MV-4-11 (cell line): ENCODE measurements around the gene MGAM2.
A peak's percentile ranks its signal among the peaks of the same experiment; 100 is the strongest.

Experiments
- DNase-seq: peaks from one replicate; lab custom pipeline; 2025; lab: John Stamatoyannopoulos, UW

The MGAM2 gene

DNA sequence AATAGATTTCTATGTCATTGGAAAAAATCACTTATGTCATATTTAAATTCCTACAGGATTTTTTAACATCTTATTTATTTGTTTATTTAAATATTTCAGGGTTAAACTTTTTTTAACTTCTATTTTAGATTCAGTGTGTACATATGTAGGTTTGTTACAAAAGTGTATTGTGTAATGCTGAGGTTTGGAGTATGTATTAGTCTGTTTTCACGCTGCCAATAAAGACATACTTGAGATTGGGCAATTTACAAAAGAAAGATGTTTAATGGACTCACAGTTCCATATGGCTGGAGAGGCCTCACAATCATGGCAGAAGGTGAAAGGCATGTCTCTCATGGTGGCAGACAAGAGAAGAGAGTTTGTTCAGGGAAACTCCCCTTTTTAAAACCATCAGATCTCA, 65.4 kb downstream of the MGAM2 start:
- peak; percentile 48 for DNase-seq

GRCh38 chr7:142177869-142178268, 66.4 kb downstream of the MGAM2 start:
- peak; percentile 9 for DNase-seq

GRCh38 chr7:142180426-142180825, 68.9 kb downstream of the MGAM2 start:
- no peak for DNase-seq

DNA sequence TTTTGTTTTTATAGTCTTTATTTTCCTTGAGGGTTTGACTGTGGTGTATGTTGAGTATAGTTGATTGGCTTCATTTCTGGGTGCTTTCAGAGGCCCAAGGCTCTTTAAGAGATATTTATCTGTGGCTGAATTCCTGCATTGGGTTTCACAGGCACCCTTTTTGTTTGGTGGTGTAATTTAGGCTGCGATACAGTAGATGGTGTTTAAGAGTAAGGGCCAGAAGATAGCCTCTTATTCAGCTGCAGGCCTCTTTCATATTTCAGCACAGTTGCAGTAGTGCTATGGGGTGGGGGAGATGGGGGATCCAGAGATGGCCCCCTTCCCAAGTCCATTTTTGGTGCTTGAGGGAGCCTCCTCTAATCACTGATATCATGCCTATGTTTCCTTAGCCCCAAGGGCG, 69.7 kb downstream of the MGAM2 start:
- no peak for DNase-seq

DNA sequence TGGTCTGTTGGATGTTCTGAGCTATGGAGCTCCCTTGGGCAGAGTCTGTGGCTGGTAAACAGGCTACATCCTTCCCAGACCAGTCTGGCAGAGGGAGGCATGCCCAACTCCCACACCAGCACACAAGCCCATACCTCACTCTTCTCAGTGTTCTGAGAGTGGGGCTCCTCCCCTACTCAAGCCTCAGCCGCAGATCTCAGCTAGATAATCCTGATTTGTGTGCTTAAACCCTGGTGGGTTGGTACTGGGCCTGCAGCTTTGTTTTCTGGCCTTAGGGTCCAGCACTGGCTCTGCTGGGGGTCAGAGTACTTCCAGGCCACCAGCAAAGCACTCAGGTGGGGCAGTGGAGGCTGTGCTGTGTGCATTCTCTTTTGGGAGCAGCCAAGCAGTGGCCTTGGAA, 70.4 kb downstream of the MGAM2 start:
- no peak for DNase-seq

GRCh38 chr7:142185069-142185468, 73.6 kb downstream of the MGAM2 start:
- DNase-seq = no peak

GRCh38 chr7:142185801-142186200, 74.3 kb downstream of the MGAM2 start:
- DNase-seq = peak; percentile 9

DNA sequence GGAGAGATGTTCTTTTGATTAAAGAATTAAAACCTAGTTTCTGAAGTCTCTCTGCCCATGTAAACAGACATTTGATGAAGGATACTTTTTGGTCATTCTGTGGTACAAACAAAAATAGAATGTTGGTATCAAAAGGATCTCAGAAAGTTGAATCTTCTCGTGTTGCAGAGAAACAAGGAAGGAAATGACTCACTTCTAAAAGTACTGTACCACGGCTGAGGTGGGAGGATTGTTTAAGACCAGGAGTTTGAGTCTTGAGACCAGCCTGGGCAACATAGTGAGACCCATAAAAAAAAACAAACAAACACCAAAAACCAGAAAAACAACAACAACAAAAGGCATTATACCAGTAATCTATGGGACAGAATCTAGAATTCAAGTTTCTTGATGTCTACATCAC, 76.6 kb downstream of the MGAM2 start:
- peak; percentile 44 for DNase-seq

DNA sequence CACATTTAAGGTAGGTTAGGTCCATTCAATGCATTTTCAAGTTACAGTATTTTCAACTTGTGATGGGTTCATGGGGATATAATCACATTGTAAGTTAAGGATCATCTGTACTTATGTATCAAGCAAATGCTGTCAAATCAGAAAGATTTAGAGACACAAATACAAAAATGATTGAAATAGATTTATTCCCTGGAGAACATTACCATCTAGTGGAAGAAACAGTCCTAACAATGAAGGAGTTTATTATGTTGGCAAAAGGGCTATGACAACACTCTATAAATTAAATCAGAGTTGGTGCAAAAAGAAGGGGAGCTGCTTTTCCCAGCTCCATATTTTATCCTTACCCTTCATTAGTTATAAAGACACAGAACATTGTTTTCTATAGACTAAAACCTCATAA, 77.3 kb downstream of the MGAM2 start:
- no peak for DNase-seq

DNA sequence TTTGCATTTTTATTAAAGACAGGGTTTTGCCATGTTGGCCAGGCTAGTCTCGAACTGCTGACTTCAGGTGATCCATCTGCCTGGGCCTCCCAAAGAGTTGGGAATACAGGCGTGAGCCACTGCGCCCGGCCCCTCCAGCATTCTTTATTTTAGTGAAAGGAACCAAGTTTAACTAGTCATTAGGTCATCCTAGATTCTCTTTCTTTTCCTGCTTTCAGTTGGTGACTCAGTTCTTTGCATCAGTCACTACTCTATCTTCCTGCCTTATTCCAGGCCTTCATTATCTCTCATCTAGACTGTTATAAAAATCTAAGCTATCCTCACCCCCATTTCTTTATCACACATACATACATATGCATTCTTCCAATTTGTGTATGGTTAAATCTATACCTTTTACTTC, 82.7 kb downstream of the MGAM2 start:
- no peak for DNase-seq

DNA sequence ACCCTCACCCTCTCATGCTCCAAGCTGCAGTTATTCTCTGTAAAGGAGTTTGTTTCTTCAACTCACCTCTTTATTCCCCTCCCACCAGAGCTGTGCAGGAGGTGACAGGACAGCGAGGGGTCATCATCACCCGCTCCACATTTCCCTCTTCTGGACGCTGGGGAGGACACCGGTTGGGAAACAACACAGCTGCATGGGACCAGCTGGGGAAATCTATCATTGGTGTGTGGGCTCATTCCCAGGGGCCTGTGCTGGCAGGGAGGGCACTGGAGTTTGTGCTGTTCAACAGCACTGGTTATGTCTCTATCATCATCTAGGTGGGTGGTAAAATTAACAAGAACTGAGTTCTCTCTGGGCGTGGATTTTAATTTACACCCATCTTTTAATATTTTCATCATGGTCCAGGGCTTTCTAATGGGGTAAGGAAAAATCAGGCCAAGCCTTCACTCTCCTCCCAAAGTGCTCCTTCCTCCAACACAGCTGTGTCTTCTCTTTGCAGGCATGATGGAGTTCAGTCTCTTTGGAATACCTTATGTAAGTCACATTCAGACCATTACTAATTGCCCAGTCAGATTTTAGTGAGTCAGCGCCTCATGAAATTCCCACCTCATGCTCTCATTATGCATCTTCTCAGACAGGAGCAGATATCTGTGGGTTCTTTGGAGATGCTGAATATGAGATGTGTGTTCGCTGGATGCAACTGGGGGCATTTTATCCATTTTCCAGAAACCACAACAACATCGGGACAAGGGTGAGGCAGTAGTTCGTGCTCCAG, 84.7 kb downstream of the MGAM2 start:
- DNase-seq = no peak

DNA sequence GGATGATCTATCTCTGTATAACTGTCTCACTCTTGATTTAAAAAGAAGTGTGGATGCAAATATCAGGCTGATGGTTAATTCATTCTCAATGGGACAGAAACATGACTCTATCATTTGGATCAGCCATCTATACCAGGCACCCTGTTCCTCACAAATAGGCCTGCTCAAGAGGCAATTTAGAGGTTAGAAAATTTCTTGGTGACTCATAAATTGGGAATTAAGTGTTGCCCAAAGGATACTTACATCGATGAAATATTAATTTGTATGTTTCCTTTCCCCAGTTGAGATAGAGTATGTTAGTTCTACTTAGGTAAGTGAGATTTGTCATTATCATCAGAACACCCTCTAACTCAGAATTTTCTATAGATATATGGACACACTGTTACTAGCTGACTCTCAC, 88.7 kb downstream of the MGAM2 start:
- no peak for DNase-seq

DNA sequence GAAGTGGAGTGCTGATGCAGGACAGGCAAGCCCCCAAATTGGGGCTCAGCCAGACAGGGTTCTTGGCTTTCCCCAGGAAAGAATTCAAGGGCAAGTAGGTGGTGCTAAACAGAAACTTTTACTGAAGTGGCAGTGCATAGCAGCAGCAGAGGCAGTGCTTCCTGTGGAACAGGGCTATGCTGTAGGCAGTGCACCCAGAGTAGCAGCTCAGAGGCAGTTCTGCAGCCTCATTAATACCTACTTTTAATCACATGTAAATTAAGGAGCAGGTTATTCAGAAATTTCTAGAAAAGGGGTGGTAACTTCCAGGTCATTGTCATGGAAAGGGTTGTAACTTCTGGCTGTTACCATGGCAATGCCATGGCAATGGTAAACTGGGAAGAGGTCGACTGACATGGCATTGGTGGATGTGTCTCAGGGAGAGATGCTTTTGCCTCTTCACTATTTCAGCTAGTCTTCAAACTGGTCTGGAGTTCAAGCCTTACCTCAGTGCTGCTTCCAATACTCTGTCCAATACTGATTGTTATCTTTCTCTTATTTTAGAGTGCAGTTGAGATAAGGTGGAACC, 117.1 kb downstream of the MGAM2 start:
- DNase-seq = no peak

GRCh38 chr7:142231716-142232115, 120.2 kb downstream of the MGAM2 start:
- DNase-seq = peak; percentile 28

- no peak for DNase-seq
These were observed 129.0 kb downstream of the MGAM2 start for GRCh38 chr7:142240546-142240945.

- DNase-seq = no peak
These were observed 132.3 kb downstream of the MGAM2 start for GRCh38 chr7:142243823-142244222.

GRCh38 chr7:142248166-142249160, 136.9 kb downstream of the MGAM2 start:
- no peak for DNase-seq

- no peak for DNase-seq
These were observed 138.4 kb downstream of the MGAM2 start for GRCh38 chr7:142249918-142250317.

GRCh38 chr7:142250705-142251104, 139.2 kb downstream of the MGAM2 start:
- DNase-seq = no peak

DNA sequence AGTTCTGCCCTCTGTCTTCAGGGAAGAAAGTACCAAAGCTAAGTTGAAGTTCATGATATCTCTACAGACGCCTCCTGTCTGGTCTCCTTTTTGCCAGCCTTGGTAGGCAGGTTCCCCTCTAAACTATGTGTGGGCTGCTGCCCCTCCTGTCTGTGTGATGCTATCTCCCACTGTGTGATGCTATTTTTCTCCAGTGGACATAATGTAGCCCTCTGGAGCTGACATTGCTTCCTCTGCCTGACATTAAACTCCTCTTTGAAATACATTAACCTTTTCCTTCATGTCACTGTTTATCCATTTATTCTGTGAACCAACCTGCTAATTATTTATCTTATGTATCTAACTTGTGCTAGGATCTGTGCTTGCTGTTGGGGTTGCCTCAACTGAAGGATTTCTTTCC, 146.4 kb downstream of the MGAM2 start, which contains the start of gene PRSS58:
Gene PRSS58 (minus strand): TSS at position 101 of the 400 bp plus-strand sequence. CDS start 351 bp downstream, outside the sequence.
- DNase-seq = no peak

- DNase-seq = no peak
These were observed 152.3 kb downstream of the MGAM2 start for GRCh38 chr7:142263598-142264380.
